Stimulated activated CD8-positive, alpha-beta memory T cell treated with anti-CD3 and anti-CD28 coated beads, Interleukin-15, amount 100 ng/mL, for 1 hour (primary cell): ENCODE measurements around the gene FNDC11.

Experiments used
- DNase-seq: peaks from one replicate; pipeline ENCODE4 v3.0.0-alpha.2; 2020; ENCODE audit warnings: low read depth

The FNDC11 gene

DNA sequence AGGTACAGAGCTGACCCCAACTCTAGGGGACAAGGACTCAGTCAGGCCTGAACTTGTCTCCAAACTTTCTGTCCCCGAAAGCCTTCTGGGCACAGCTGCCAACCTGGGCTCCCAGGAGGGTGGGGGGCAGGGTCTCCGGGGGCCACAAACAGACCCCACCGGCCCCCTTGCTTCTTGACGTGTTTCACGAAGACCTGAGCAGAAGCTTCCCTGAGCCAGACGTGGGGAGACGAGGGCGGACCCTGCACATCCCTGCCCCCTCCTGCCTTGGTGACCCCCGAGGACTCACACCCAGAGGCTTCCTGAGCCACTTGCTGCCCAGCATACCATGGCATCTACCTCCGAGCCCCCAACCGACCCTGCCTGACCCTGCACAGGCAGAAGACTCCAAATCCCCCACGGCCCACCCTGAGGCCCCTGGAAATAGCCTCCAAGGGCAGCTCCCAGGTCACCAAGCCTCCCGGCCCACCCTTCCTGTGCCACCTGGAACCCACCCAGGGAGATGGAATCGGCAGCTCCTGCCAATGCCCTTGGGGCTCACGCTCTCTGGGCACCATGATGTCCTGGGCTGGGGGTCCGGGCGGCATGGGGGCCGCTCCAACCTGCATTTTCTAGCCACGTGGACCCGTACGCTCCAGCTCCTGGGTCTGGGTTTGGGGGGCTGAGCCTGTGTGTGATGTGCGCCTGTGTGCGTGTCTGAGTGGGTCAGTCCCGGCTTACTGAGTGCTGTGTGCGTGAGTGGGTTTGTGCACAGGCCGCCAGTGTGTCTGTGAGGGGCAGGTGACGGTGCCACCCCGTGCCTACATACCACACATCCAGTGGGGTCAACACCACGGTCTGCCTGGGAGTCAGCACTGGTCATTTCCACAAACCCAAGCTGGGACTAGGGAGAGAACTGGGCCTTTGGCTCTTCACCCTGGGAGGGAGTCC, 14.3 kb upstream of the FNDC11 start:
- DNase-seq: no peak

DNA sequence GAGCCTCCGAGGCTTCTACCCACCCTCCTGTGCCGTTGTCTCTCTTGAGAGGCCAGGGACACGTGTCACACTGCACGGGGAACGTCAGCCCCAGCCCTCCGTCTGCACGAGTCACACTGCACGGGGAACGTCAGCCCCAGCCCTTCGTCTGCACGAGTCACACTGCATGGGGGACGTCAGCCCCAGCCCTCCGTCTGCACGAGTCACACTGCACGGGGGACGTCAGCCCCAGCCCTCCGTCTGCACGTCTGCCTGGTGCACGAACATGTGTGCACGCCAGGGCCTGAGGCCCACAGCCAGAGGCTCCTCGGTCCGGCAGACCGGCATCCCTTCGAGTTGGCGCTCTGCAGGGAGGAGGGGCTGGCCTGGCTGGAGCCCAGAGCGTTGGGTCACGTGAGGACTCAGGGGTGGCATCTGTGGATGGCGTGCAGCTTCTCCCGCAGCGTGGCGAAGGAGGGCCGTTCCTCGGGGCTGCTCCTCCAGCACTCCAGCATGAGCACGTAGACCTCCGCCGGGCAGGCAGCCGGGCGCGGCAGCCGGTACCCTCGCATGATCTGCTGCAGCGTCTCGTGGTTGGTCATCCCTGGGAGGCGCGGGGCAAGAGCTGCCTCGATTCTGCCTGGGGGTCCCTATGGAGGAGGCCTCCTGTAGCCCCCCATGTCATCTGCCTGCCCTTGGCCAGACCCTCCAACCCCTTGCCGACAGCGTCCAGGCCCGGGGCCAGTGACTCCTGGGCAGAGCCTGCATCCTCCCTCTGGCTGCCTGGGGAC, 13.4 kb upstream of the FNDC11 start:
- DNase-seq: no peak

DNA sequence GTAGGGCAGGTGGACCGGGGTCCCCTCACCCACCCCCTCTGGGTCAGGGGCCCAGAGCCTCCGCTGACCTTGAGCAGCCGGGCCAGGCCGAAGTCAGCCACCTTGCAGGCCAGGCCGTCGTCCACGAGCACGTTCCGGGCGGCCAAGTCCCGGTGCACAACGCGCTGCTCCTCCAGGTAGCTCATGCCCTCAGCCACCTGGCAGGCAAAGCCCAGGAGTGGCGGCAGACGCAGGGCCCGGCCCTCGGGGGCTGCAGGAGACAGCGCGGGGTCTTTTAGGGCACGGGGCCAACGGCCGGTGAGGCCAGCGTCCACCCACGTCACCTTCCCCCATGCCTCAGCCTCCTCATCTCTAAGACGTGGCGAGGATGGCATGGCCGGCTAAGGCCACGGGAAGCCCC, 12.6 kb upstream of the FNDC11 start:
- DNase-seq: no peak

DNA sequence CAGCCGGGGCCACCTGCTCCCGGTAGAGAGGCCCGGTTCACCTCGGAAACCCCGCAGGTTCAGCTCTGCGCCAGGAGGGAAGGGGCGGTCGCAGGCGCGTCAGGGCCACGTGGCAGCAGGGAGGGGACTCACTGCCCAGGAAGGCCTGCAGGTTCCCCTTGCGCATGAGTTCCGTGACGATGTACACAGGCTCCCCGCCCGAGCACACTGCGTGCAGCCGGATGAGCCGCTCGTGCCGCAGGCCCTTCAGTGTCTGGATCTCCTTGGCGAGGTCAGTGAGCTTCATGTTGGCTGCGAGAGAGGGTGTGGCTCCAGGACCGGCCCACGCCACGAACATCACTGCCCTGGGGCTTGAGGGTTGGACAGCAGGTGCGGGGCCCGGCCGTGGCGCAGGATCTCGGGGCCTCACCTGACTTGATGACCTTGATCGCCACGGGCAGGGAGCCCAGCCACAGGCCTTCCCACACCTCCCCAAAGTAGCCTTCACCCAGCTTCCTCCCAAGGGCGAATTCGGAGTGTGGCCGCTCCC, 11.9 kb upstream of the FNDC11 start:
- no peak for DNase-seq

DNA sequence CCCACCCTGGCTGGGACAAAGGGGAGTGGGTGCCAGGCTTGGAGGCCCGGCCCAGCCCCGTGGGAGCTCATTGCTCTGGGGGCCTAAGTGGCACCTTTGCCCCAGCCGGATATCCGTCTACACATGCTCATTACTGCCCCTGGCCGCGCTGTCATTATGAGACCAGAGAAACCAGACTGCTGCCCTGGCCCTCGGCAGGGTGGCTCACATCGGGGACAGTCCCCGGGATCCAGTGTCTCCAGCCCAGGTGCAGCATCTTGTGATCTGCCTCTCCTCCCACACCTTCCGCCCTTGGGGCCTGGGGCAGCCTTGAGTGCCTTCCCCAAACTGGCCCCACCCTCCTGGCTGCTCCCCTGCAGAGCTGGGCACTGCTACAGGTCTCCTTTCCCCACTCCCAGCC, 11.3 kb upstream of the FNDC11 start:
- no peak for DNase-seq

DNA sequence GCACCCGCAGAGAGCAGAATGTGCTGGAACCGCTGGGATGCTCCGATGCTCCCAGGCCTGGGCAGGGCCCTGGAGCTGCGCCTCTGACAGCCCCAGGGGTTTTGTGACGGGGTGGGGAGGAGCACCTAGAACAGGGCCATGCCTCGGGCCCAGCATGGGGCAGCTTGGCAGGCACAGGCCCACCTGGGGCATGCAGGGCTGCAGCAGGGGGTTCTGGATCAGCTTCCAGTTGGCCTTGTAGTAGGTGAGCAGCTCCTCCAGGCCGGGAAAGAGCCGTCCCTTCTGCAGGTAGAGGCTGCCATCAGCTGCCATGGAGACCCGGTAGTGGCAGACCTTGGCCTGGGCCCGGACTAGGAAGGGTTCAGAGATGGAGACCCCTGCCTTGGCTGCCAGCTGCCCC, 10.8 kb upstream of the FNDC11 start:
- no peak for DNase-seq

DNA sequence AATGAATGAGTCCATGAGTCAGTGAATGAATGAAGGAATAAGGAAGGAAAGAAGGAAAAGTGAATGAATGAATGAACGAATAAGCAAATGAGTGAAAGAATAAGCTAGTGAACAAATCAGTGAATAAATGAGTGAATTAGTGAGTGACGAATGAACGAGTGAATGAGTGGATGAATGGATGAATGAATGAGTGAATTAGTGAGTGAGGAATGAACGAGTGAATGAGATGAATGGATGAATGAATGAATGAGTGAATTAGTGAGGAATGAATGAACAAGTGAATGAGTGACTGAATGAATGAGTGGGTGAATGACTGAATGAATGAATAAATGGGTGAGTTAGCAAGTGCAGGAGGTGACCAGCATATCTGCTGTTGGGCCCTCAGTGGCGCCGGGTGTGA, 10.2 kb upstream of the FNDC11 start:
- DNase-seq: no peak

DNA sequence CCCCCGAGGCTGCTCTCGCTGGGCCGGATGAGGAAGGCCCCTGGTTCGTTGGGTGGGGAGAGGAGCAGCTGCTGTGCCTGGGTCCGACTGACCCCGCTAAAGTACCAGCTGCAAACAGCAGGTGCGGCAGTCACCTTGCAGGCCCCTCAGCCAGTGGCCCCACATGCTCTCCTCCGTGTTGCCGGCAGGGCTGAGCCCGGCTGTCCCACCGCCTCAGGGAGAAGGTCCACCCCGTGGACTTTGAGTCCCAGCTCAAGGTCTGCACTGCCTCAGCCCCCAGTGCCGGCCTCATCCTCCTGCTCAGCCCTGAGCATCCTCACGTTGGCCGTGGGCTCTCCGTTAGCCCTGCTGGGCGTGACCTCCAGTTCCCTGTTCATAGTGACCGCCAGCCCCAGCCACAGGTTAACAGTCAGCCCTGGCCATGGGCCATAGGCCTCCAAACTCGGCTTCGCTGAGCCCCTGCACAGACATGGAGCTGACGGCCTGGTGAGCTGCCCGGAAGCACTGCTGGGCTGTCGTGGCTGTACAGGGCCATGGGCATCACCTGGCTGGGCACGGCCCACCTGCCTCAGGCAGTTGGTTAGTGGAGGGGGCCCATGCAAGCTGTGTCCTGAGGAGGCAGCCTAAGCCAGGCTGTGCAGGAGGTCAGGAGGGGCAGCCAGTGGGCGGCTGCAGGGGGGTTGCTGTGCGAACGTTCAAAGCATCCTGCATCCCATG, 9.6 kb upstream of the FNDC11 start:
- DNase-seq: no peak

DNA sequence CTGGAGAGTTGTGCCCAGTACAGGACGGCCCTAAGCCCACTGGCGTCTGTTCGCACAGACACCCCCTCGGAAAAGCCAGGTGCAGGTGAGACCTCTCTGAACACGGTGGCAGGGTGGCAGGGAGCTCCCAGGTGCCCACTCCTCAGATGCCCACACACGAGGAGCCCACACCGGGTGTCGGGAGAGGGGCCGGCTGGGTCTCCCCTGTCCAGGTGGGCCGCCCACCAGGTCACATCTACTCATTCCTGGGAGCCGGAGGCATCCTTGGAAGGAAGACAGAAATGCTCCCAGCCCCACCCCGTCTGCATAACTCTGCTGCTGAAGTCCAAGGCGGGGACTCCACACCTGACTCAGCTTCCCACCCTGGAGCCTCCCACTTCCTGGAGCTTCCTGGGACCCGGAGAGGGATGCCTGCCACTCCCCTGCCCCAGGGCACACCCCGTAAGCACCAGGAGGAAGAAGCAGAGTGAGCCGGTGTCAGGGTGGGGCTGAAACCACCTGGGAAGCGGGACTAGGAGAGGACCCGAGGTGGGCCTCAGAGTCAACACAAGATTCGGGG, 8.9 kb upstream of the FNDC11 start:
- DNase-seq: no peak

DNA sequence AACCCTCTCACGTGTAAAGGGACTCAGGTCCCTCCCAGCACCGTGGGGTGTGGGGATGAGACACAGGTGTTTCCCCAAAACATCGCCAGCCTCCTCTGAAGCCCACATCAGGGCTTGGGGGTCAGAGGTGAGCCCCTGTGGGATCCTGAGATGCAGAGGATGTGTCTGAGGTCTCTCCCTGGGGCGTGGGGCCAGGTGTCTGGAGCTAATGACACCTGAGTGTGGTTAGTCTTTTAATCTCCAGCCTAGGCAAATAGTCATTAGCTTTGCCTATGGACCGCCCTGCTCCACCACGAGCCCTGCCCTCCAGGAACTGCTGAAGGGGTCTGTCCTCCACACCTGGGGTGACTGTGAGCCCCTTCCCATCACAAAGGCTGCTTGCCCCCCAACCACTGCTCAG, 8.1 kb upstream of the FNDC11 start:
- no peak for DNase-seq

DNA sequence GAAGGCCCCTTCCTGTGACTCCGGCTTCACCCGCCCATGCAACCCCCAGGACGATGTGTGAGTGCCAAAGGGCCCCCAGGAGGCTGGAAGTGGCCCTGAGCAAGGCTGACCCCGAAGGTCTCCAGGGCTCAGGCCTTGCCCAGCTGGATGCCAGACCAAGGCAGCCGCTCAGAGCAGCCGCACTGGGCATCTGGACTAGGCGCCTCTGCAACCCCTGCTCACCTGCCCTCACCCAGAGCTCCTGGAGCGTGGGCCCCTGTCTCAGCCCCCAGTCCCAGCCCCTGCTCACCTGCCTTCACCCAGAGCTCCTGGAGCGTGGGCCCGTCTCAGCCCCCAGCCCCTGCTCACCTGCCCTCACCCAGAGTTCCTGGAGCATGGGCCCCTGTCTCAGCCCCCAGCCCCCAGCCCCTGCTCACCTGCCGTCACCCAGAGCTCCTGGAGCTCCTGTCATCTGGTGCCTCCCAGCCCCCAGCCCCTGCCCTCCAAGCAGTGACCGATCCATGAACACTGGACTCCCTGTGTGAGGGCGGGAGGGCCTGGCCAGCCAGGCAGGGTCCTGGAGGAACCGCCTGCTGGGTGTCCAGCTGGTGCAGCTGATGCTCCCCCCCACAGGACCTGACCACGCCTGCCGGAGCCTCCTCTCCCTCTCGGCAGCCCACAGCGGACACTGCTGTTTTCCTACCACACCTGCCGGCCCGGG, 7.6 kb upstream of the FNDC11 start:
- DNase-seq: no peak

DNA sequence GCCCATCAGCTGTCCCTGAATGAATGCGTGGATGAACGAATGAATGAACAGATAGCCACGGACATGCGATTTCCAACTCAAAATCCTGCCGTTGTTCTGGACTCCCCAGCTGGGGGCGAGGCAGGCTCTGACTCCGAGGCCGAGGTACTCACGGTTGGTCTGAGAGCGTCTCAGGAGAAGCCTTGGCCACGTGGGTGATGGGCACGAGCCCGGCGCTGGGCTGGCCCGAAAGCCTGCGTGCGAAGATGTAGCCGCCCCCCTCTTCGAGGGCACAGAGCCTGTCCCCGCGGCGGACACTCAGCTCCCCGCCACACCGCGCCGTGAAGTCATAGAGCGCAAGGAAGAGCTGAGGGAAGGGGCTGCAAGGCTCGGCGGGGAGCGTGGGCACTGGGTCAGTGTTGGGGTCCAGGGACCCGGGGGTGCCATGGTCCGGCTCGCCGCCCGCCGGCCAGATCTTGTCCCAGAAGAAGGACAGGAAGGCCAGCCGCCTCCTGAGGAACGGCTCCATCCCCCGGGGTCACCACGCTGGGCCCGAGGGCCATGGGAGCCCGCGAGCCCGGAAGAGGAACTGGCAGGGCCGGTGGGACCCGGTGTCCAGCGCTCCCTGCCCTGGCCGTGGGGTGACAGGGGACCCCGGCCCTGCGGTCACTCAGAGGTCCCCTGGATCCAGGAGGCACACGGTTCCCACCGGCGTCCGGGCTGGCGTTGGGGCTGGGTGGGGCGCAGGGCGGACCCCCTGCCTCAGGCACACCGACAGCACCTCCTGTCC, 6.8 kb upstream of the FNDC11 start:
- DNase-seq: no peak

DNA sequence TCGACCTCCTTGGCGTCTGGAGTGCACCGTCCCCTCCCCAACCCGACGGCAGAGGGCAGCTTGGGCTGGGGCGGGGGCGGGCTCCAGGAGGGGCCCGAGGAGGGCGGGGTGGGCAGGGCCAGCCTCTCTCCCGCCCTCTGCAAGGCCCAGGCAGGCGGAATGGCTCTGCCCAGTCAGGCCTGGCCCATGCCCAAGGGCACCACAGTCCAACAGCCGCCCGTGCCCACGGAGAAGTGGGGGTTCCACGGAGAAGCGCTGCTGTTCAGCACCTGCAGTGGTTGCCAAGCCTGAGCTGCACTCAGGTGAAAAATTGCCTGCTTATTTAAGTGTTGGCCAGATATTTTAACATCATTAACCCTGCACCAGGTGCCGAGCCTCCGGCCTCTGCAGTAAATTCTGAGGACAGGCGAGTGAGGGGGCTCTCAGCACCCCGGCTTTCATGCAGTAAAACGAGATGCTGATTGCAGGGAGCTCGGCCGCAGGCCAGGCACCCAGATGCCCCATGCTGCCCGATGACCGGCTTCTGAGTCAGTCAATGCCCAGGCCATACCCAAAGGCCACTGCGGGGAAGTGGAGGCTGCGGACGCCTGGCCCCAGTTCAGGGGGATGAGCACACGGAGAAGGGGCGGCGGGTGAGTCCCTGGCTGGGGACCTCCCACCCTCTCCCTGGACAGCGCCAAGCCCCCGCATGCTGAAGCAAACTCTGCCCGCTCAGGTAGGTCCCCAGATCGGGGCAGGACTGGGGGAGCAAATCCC, 6.1 kb upstream of the FNDC11 start, which contains the start of gene SRMS:
Gene SRMS, minus strand, starts transcription at position 25 of the 756 bp plus-strand sequence. CDS start 286 bp downstream, outside the sequence.
- DNase-seq: no peak

DNA sequence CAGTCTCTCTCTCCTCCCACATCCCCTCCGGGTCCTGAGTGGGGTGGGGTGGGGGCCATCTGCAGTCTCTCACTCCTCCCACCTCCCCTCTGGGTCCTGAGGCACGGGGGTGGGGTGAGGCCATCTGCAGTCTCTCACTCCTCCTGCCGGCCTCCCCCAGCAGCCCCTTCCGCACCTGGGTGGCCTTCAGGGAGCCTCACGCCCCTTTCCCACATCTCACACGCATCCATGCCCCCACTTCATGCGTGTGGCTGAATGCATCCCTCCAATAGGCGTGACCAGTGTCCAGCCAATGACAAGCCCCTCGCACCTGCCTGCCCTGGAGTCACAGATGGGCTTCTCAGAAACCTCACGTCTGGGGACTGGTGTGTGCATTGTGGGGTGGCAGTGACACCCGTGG, 5.4 kb upstream of the FNDC11 start:
- no peak for DNase-seq

DNA sequence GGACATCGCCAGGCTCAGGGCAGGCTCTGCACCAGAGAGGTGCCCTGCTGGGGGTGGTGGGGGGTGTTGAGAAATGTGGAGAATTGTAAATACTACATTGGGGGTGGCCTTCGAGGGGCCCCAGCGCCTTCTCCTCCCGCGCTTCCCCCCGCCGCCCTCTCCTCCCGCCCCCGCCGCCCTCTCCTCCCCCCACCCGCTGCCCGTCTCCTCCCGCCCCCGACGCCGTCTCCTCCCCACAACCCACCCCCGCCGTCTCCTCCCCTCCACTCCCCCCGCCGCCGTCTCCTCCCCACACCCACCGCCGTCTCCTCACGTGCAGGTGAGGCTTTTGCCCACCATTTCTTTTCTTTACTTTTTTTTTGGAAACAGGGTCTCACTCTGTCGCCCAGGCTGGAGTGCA, 4.9 kb upstream of the FNDC11 start:
- no peak for DNase-seq

DNA sequence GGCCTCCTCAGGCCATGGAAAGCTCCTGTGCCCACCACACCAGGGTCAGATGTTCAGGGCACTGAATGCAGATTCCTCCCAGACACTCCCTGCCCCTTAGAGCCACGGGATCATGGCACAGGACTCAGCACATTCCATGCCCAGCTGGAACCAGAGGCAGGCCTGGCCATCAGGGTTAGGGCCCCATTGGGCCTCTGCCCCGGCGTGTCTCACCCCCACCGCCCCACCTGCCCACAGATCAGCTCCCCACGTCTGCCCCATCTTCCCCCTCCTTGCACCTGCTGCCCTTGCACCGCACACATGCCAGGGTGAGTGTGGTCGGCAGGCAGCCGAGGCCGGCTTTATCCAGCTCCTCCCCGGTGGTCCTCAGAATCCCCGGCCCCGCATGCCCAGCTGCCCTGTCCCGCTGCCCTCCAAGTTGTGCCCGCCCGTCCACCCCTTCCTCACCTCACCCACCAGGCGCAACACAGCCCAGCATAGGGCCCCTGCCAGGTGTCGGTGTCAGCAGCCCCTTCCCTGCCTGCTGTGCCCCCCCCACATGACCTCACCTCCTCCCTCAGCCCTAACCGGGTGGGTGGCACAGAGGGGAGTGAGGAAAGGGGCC, 4.2 kb upstream of the FNDC11 start:
- no peak for DNase-seq

DNA sequence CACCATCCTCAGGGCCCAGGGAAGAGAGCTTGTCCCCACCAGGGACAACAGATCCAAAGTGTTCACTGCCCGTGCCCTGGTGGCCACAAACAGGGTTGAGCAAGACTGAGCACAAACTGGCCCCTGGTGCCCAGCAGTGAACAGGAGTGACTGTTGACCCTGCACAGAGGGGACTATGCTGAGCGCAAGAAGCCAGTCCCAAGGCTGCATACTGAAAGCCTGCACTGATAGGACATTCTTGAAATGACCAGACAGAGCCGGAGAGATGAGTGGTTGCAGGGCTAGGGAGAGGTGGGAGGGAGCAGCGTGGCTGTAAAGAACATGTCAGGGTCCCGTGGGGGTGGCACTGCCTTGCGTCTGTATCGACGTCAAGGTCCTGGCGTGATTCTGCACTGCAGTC, 2.9 kb upstream of the FNDC11 start:
- DNase-seq: no peak

DNA sequence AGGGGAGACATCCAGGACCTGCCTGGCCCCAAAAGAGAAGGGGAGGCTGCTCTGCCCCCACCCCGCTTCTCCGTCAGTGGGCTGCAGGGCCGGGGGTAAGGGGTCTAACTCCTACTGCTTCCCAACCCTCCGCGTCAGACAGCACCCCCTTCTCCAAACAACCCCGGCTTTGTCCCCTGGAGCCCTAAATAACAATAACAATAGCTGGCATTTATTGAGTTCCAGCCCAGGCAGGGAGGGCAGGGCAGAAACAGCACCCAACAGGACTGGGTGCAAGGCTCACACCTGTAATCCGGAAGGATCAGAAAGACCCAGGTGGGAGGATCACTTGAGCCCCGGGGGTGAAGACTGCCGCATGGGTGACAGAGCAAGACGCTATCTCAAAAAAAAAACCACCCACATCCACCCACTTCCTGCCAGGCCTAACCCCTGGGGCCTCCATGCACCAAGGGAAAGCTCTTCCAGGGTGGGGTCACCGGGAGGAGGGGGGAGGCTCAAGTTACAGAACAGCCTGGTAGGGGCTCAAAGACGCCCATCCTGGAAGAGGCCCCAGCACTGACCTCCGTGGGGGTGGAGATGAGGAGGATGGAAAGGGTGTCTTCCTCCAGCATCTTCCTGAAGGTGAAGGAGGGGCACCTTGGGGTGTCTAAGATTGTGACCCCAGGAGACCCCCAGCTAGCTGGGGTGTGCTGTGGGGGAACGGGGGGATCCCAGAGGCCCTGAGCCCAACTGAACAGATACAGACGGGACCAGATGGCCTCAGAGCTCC, 1.3 kb upstream of the FNDC11 start:
- DNase-seq: no peak
